DOHH2 (cell line): ENCODE results near the gene LRCH1.

Experiments
- H3F3A ChIP-seq: fragments of 200-600 bp; sonication (generic), shearing (Covaris generic); 2 replicates; pipeline ENCODE4 v1.6.0; 2016; ENCODE audit warnings: antibody characterized with exemption, mild to moderate bottlenecking; ENCODE audit not compliant: control insufficient read depth, insufficient read depth
- H3K27ac ChIP-seq: fragments of 200-600 bp; sonication (generic); 2 replicates; pipeline ENCODE4 v1.5.1; 2014; ENCODE audit warnings: low read depth, mild to moderate bottlenecking, low read length, moderate library complexity
- H3K27me3 ChIP-seq: fragments of 200-600 bp; sonication (generic); 2 replicates; pipeline ENCODE4 v1.6.1; 2014; ENCODE audit warnings: mild to moderate bottlenecking, low read length, mixed read lengths; ENCODE audit not compliant: control insufficient read depth
- H3K36me3 ChIP-seq: fragments of 200-600 bp; sonication (generic); 2 replicates; pipeline ENCODE4 v1.6.1; 2014; ENCODE audit warnings: mild to moderate bottlenecking, low read length, moderate library complexity, mixed read lengths; ENCODE audit not compliant: control insufficient read depth
- H3K4me1 ChIP-seq: fragments of 200-600 bp; sonication (generic); 2 replicates; pipeline ENCODE4 v1.6.1; 2014; ENCODE audit warnings: mild to moderate bottlenecking, low read length, mixed read lengths; ENCODE audit not compliant: control insufficient read depth
- H3K4me2 ChIP-seq: fragments of 200-600 bp; sonication (generic); 2 replicates; pipeline ENCODE4 v1.6.0; 2014; ENCODE audit warnings: mild to moderate bottlenecking, low read length, moderate library complexity
- H3K4me3 ChIP-seq: fragments of 200-600 bp; sonication (generic); 2 replicates; pipeline ENCODE4 v1.5.1; 2014; ENCODE audit warnings: mild to moderate bottlenecking, low read length, mixed read lengths
- H3K79me2 ChIP-seq: fragments of 200-600 bp; sonication (generic); 2 replicates; pipeline ENCODE4 v1.6.1; 2014; ENCODE audit warnings: mild to moderate bottlenecking, low read length, mixed read lengths; ENCODE audit not compliant: control insufficient read depth
- H3K9me2 ChIP-seq: fragments of 200-600 bp; sonication (generic); replicated peaks from 2 replicates; pipeline ENCODE4 v1.6.1; 2014; ENCODE audit warnings: mild to moderate bottlenecking, low read length, mixed read lengths; ENCODE audit not compliant: control insufficient read depth
- H3K9me3 ChIP-seq: fragments of 200-600 bp; sonication (generic); 2 replicates; pipeline ENCODE4 v1.6.1; 2014; ENCODE audit warnings: antibody characterized with exemption, low read length, mixed read lengths; ENCODE audit not compliant: control insufficient read depth, insufficient read depth
- H4K20me1 ChIP-seq: fragments of 200-600 bp; sonication (generic); 2 replicates; pipeline ENCODE4 v1.6.0; 2014; ENCODE audit warnings: low read depth, mild to moderate bottlenecking, antibody characterized with exemption, low read length, moderate library complexity; ENCODE audit not compliant: control insufficient read depth, insufficient read depth
- EZH2phosphoT487 ChIP-seq: fragments of 200-600 bp; sonication (generic); IDR thresholded peaks from 2 replicates; pipeline ENCODE4 v1.6.1; 2017; ENCODE audit warnings: borderline replicate concordance, mild to moderate bottlenecking, antibody characterized with exemption, low read length, moderate library complexity, mixed read lengths
- TF ChIP-seq, protein P1 (sequence below): fragments of 200-600 bp; sonication (generic); IDR thresholded peaks from one replicate; pipeline ENCODE4 v1.5.1; 2014; ENCODE audit warnings: antibody characterized with exemption, mild to moderate bottlenecking, low read depth, low read length; ENCODE audit not compliant: poor library complexity, severe bottlenecking

LRCH1 gene

DNA sequence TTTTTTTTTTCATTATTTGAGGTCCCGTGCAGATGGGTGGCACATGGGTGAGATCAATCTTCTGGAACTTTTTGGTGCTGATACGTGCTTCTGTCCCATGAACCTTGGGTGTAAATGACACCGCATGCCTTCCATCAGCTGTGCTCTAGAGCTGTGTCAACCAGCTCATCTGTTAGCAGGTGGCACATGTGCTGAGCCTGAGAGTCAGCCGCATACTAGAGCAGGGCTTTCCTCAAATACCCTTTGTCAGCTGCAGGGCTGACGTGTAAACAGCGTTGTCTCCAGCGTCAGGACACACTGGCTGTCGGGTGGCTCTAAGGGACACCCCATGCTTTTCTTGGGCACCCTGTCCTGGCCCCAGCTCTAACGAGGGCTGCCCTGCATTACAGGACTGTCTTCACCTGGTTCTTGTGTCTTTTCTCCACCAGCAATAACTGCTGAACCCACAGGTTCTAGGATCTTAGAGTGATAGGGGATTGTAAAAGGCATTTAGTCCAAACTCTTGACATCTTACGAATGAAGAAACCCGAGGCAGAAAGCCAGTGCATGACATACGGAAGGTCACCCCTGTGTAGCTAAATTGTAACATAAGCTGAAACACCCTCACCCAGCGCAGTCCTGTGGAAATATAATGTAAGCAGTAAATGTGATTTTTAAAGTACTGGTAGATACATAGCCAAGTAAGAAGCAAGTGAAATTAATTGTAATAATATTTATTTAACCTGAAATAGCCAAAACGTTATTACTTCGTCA, 119.5 kb downstream of the LRCH1 start:
- no peaks in the 10 kb centered on the region for H3K27me3 ChIP-seq
- peaks cover 12% of the 10 kb centered on the region for H3K36me3 ChIP-seq
- H3K27ac ChIP-seq = no peak overlapping the region
- no peaks in the 10 kb centered on the region for H3K9me3 ChIP-seq
- no peaks in the 10 kb centered on the region; the same call in 1 of the 2 replicates for H3F3A ChIP-seq
- H3K4me2 ChIP-seq = no peak overlapping the region
- TF ChIP-seq, protein P1, sequence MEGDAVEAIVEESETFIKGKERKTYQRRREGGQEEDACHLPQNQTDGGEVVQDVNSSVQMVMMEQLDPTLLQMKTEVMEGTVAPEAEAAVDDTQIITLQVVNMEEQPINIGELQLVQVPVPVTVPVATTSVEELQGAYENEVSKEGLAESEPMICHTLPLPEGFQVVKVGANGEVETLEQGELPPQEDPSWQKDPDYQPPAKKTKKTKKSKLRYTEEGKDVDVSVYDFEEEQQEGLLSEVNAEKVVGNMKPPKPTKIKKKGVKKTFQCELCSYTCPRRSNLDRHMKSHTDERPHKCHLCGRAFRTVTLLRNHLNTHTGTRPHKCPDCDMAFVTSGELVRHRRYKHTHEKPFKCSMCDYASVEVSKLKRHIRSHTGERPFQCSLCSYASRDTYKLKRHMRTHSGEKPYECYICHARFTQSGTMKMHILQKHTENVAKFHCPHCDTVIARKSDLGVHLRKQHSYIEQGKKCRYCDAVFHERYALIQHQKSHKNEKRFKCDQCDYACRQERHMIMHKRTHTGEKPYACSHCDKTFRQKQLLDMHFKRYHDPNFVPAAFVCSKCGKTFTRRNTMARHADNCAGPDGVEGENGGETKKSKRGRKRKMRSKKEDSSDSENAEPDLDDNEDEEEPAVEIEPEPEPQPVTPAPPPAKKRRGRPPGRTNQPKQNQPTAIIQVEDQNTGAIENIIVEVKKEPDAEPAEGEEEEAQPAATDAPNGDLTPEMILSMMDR = no peak
- no peak for TF ChIP-seq EZH2phosphoT487
- peaks cover 26% of the 10 kb centered on the region for H3K4me1 ChIP-seq
- no peaks in the 10 kb centered on the region for H3K9me2 ChIP-seq
- H3K4me3 ChIP-seq = no peak overlapping the region
- H3K79me2 ChIP-seq = peaks cover 35% of the 10 kb centered on the region
- no peaks in the 10 kb centered on the region for H4K20me1 ChIP-seq

DNA sequence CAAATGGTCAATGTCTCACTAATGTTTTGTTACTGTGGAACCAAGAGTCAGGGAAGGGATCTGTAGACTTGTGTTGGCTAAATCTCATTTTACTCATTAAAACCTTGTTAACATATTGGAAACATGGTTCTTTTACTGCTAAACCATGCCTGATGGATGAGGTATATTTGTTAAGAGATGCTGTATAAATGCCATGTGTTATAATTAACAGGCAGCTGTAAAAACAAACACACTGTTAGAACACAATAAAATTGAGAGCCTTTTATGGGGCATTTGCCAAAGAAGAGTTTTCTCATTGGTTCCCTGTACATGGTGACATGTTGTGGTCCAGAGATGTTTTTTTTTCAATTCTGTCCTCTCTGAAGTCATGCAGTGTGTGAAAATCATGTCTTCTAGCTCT, 122.0 kb downstream of the LRCH1 start:
- no peaks in the 10 kb centered on the region for H3K9me2 ChIP-seq

DNA sequence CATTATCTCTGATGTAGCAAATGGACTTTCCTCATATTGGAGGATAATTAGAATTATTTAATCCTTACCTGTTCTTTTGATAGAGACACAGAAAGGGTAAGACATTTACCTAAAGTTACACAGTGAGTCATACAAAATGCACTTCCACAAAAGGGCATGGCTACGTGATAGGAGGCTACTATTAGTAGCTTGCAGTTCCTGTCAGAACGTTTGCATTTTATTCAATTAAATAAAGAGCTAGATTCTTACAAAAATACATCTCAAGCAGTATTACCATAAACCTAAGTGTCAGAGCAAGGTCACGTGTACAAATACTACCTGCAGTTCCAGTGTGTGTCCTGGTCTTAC, 123.4 kb downstream of the LRCH1 start:
- no peaks in the 10 kb centered on the region for H3K9me3 ChIP-seq
- peaks cover 3% of the 10 kb centered on the region for H3F3A ChIP-seq
- peaks cover 3% of the 10 kb centered on the region; the same call in 1 of the 2 replicates for H3K36me3 ChIP-seq
- peak overlapping the region; percentile 13 for H3K4me3 ChIP-seq
- TF ChIP-seq, protein P1 = no peak
- TF ChIP-seq EZH2phosphoT487 = no peak
- H3K79me2 ChIP-seq = peaks cover 62% of the 10 kb centered on the region
- no peaks in the 10 kb centered on the region for H4K20me1 ChIP-seq
- peaks cover 51% of the 10 kb centered on the region for H3K4me1 ChIP-seq
- H3K4me2 ChIP-seq = peak overlapping the region; percentile 40
- no peaks in the 10 kb centered on the region for H3K27me3 ChIP-seq
- H3K9me2 ChIP-seq = no peaks in the 10 kb centered on the region
- H3K27ac ChIP-seq = no peak overlapping the region

More for the DNA sequence above, 122.0 kb downstream of the LRCH1 start:
- Histone ChIP-seq H3K79me2 (peaks cover 53% of the 10 kb centered on the region), H3K4me1 (peaks cover 46% of the 10 kb centered on the region), H4K20me1 (no peaks in the 10 kb centered on the region), H3K4me2 (no peak overlapping the region), H3K9me3 (no peaks in the 10 kb centered on the region), H3K4me3 (no peak overlapping the region), H3K27ac (no peak overlapping the region), H3K27me3 (no peaks in the 10 kb centered on the region), H3K36me3 (peaks cover 3% of the 10 kb centered on the region), H3F3A (peaks cover 3% of the 10 kb centered on the region)
- TF ChIP-seq, protein P1 = no peak
- TF ChIP-seq EZH2phosphoT487 = no peak
